BE2C (cell line): ENCODE data around the gene HK1.

Source experiments
- DNase-seq: peaks from one replicate; pipeline ENCODE4 v3.0.0-alpha.2; 2020
- H3K27me3 ChIP-seq: fragments of 250-450 bp; sonication (Bioruptor Pico); 2 replicates; pipeline ENCODE4 v1.5.1; 2020; ENCODE audit warnings: mild to moderate bottlenecking
- H3K36me3 ChIP-seq: fragments of 250-450 bp; sonication (Bioruptor Pico); 2 replicates; pipeline ENCODE4 v1.5.1; 2020; ENCODE audit warnings: mild to moderate bottlenecking
- H3K4me1 ChIP-seq: fragments of 250-450 bp; sonication (Bioruptor Pico); 2 replicates; pipeline ENCODE4 v1.5.1; 2020
- H3K4me3 ChIP-seq: 2 replicates; pipeline ENCODE4 v1.5.1; 2011; ENCODE audit warnings: low read depth, low read length
- H3K9me3 ChIP-seq: fragments of 250-450 bp; sonication (Bioruptor Pico); 2 replicates; pipeline ENCODE4 v1.5.1; 2020
- TF ChIP-seq, protein P1 (sequence below): IDR thresholded peaks from 2 replicates; pipeline ENCODE4 v1.5.1; 2012; ENCODE audit warnings: mild to moderate bottlenecking, low read depth, low read length

The HK1 gene

GRCh38 chr10:69356187-69356586, 77.9 kb downstream of the HK1 start:
- H3K4me1 ChIP-seq: peaks cover 13% of the 10 kb centered on the region
- DNase-seq: no peak

DNA sequence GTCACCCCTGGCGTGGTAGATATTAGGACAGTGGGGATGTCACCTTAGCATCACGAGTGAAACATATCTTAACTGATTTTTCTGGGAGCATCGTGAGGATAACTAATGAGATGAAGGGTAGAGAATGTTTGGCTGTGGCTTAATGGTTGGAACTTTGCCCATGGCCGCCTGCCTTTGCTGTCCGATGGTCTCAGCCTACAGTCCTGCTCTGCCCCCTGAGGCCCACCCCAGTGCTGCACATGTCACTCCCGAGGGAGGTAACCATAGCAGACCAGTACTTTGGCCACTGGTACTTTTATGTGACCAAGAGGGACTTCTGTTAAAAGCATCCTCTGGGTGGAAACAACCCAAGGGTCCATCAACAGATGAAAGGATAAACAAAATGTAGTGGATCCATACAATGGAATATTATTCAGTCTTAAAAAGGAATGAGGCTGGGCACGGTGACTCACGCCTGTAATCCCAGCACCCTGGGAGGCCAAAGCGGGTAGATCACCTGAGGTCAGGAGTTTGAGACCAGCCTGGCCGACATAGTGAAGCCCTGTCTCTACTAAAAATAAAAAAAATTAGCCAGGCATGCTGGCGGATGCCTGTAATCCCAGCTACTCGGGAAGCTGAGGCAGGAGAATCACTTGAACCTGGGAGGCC, 80.0 kb downstream of the HK1 start:
- H3K4me3 ChIP-seq: no peak overlapping the region
- no peak for DNase-seq
- H3K9me3 ChIP-seq: no peaks in the 10 kb centered on the region
- H3K4me1 ChIP-seq: peaks cover 21% of the 10 kb centered on the region
- no peaks in the 10 kb centered on the region for H3K27me3 ChIP-seq
- H3K36me3 ChIP-seq: peaks cover 30% of the 10 kb centered on the region
- TF ChIP-seq, protein P1, sequence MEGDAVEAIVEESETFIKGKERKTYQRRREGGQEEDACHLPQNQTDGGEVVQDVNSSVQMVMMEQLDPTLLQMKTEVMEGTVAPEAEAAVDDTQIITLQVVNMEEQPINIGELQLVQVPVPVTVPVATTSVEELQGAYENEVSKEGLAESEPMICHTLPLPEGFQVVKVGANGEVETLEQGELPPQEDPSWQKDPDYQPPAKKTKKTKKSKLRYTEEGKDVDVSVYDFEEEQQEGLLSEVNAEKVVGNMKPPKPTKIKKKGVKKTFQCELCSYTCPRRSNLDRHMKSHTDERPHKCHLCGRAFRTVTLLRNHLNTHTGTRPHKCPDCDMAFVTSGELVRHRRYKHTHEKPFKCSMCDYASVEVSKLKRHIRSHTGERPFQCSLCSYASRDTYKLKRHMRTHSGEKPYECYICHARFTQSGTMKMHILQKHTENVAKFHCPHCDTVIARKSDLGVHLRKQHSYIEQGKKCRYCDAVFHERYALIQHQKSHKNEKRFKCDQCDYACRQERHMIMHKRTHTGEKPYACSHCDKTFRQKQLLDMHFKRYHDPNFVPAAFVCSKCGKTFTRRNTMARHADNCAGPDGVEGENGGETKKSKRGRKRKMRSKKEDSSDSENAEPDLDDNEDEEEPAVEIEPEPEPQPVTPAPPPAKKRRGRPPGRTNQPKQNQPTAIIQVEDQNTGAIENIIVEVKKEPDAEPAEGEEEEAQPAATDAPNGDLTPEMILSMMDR: peak; percentile 11; the same call in 1 of the 2 replicates

More at GRCh38 chr10:69356187-69356586, 77.9 kb downstream of the HK1 start:
- Histone ChIP-seq H3K27me3 (no peaks in the 10 kb centered on the region), H3K4me3 (no peak overlapping the region), H3K9me3 (no peaks in the 10 kb centered on the region), H3K36me3 (peaks cover 24% of the 10 kb centered on the region)
- TF ChIP-seq, protein P1: no peak

DNA sequence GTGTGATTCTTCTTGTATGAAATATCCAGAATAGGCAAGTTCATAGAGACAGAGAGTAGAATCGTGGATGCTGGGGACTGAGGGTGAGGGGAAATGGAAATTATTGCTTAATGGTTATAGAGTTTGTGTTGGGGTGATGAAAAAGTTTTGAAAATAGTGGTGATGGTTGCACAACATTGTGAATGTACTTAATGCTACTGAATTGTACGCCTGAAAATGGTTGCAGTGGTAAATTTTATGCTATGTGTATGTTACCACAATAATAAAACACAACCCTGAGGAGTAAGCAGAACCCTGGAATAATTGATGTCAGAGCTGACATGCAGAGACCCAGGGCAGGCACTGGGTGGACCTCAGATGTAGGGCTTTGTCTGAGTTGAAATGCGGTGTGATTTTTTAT, 80.9 kb downstream of the HK1 start:
- DNase-seq: no peak
- Histone ChIP-seq H3K4me1 (peaks cover 20% of the 10 kb centered on the region), H3K27me3 (no peaks in the 10 kb centered on the region), H3K36me3 (peaks cover 35% of the 10 kb centered on the region), H3K9me3 (no peaks in the 10 kb centered on the region), H3K4me3 (no peak overlapping the region)
- TF ChIP-seq, protein P1: no peak

- H3K9me3 ChIP-seq: no peaks in the 10 kb centered on the region
- H3K36me3 ChIP-seq: peaks cover 40% of the 10 kb centered on the region
These were observed 81.3 kb downstream of the HK1 start for GRCh38 chr10:69359594-69359993.

GRCh38 chr10:69360485-69361302, 82.4 kb downstream of the HK1 start:
- DNase-seq: no peak
- Histone ChIP-seq H3K4me1 (peaks cover 20% of the 10 kb centered on the region), H3K27me3 (no peaks in the 10 kb centered on the region), H3K4me3 (no peak overlapping the region), H3K9me3 (no peaks in the 10 kb centered on the region), H3K36me3 (peaks cover 51% of the 10 kb centered on the region)
- TF ChIP-seq, protein P1: no peak

More at GRCh38 chr10:69359594-69359993, 81.3 kb downstream of the HK1 start:
- TF ChIP-seq, protein P1: no peak
- Histone ChIP-seq H3K4me3 (no peak overlapping the region), H3K27me3 (no peaks in the 10 kb centered on the region), H3K4me1 (peaks cover 20% of the 10 kb centered on the region)
- DNase-seq: no peak

- Histone ChIP-seq H3K4me3 (no peak overlapping the region), H3K4me1 (peaks cover 20% of the 10 kb centered on the region), H3K9me3 (no peaks in the 10 kb centered on the region), H3K36me3 (peaks cover 56% of the 10 kb centered on the region), H3K27me3 (no peaks in the 10 kb centered on the region)
- TF ChIP-seq, protein P1: no peak
- no peak for DNase-seq
These were observed 83.0 kb downstream of the HK1 start for GRCh38 chr10:69361303-69361614.
